22Rv1 (cell line): Measurements from ENCODE around the gene RAB26.
"Not testable (repeated sequence)": the region's sequence is repeated elsewhere in the genome, so short reads cannot be mapped to it uniquely, and the experiment has no call there.

Experiments used
- H3K27ac ChIP-seq: fragments of 450-650 bp; 2 replicates; pipeline ENCODE4 v1.5.1; 2017
- CTCF ChIP-seq: fragments of 450-650 bp; IDR thresholded peaks from 2 replicates; pipeline ENCODE4 v1.5.1; 2017; ENCODE audit warnings: mild to moderate bottlenecking
- ZFX ChIP-seq: fragments of 450-650 bp; IDR thresholded peaks from 2 replicates; pipeline ENCODE4 v1.6.1; 2017; ENCODE audit warnings: antibody characterized with exemption, borderline replicate concordance

Gene RAB26

GRCh38 chr16:2147981-2148671, at the start of gene RAB26:
Gene RAB26 (plus strand): TSS chr16:2148625. CDS start chr16:2148784, 159 bp downstream.
- H3K27ac ChIP-seq: peak within 1 kb of the TSS; percentile 94
- TF ChIP-seq ZFX: no peak
- TF ChIP-seq CTCF: no peak

GRCh38 chr16:2101581-2101980, 46.8 kb upstream of the RAB26 start:
- H3K27ac ChIP-seq: not testable (repeated sequence)

GRCh38 chr16:2102471-2102870, 46.0 kb upstream of the RAB26 start:
- TF ChIP-seq CTCF (no peak), ZFX (no peak)
- H3K27ac ChIP-seq: no peak overlapping the region

GRCh38 chr16:2104464-2104863, 44.0 kb upstream of the RAB26 start:
- H3K27ac ChIP-seq: not testable (repeated sequence)

GRCh38 chr16:2105291-2105690, 43.1 kb upstream of the RAB26 start:
- H3K27ac ChIP-seq: not testable (repeated sequence)

GRCh38 chr16:2105769-2106168, 42.7 kb upstream of the RAB26 start:
- not testable (repeated sequence) for H3K27ac ChIP-seq

- H3K27ac ChIP-seq: not testable (repeated sequence)
Observed at GRCh38 chr16:2106211-2106610, 42.2 kb upstream of the RAB26 start.

- H3K27ac ChIP-seq: not testable (repeated sequence)
Observed at GRCh38 chr16:2107121-2107790, 41.2 kb upstream of the RAB26 start.

- H3K27ac ChIP-seq: not testable (repeated sequence)
Observed at GRCh38 chr16:2107791-2108125, 40.7 kb upstream of the RAB26 start.

- not testable (repeated sequence) for H3K27ac ChIP-seq
Observed at GRCh38 chr16:2108446-2109270, 39.8 kb upstream of the RAB26 start.

- H3K27ac ChIP-seq: not testable (repeated sequence)
Observed at GRCh38 chr16:2109271-2109580, 39.2 kb upstream of the RAB26 start.

- H3K27ac ChIP-seq: not testable (repeated sequence)
Observed at GRCh38 chr16:2109872-2110271, 38.6 kb upstream of the RAB26 start.

- H3K27ac ChIP-seq: not testable (repeated sequence)
Observed at GRCh38 chr16:2110332-2111008, 38.0 kb upstream of the RAB26 start.

- H3K27ac ChIP-seq: not testable (repeated sequence)
Observed at GRCh38 chr16:2111009-2111353, 37.4 kb upstream of the RAB26 start.

GRCh38 chr16:2111412-2112335, 36.8 kb upstream of the RAB26 start:
- H3K27ac ChIP-seq: not testable (repeated sequence)

- not testable (repeated sequence) for H3K27ac ChIP-seq
Observed at GRCh38 chr16:2112539-2113106, 35.8 kb upstream of the RAB26 start.

- not testable (repeated sequence) for H3K27ac ChIP-seq
Observed at GRCh38 chr16:2114225-2114624, 34.2 kb upstream of the RAB26 start.
